Ramos (cell line): Measurements from ENCODE around the gene PRSS36.
"Not testable (repeated sequence)": the region's sequence is repeated elsewhere in the genome, so short reads cannot be mapped to it uniquely, and the experiment has no call there.

Experiments used
- in situ Hi-C: fragments of 300-500 bp; cut with MboI; formaldehyde crosslinking; loops from one replicate; pipeline ENCODE4 v1.14.3; 2022; ENCODE audit warnings: low sequenced_read_pairs; ENCODE audit not compliant: unreplicated experiment

The PRSS36 gene

GRCh38 chr16:31143694-31144148 lies 6.1 kb downstream of the PRSS36 start:
- in situ Hi-C loops: no loop called here

- in situ Hi-C loops: no loop called here
These were observed 6.7 kb downstream of the PRSS36 start for GRCh38 chr16:31143011-31143693.

GRCh38 chr16:31142109-31143010 lies 7.5 kb downstream of the PRSS36 start:
- in situ Hi-C loops: no loop called here

GRCh38 chr16:31141489-31142108 lies 8.3 kb downstream of the PRSS36 start:
- in situ Hi-C loops: no loop called here

GRCh38 chr16:31141071-31141469 lies 8.8 kb downstream of the PRSS36 start:
- in situ Hi-C loops: not testable (repeated sequence)

- in situ Hi-C loops: no loop called here
These were observed 11.0 kb downstream of the PRSS36 start for GRCh38 chr16:31138621-31139578.

GRCh38 chr16:31136822-31137499 lies 12.9 kb downstream of the PRSS36 start:
- in situ Hi-C loops: not testable (repeated sequence)

- in situ Hi-C loops: no loop called here
These were observed 13.6 kb downstream of the PRSS36 start for GRCh38 chr16:31136287-31136662.

- in situ Hi-C loops: no loop called here
These were observed 14.2 kb downstream of the PRSS36 start, which contains the start of gene PRSS8 for GRCh38 chr16:31135535-31136286. Gene PRSS8 (minus strand): TSS chr16:31135727. CDS start chr16:31135498, 229 bp downstream.

GRCh38 chr16:31134625-31135534 lies 15.0 kb downstream of the PRSS36 start:
- in situ Hi-C loops: no loop called here

GRCh38 chr16:31134091-31134571 lies 15.7 kb downstream of the PRSS36 start:
- in situ Hi-C loops: no loop called here

- in situ Hi-C loops: no loop called here
These were observed 16.8 kb downstream of the PRSS36 start for GRCh38 chr16:31133046-31133501.

GRCh38 chr16:31132303-31132979 lies 17.4 kb downstream of the PRSS36 start:
- in situ Hi-C loops: no loop called here

GRCh38 chr16:31131841-31132271 lies 18.0 kb downstream of the PRSS36 start:
- in situ Hi-C loops: no loop called here

GRCh38 chr16:31131416-31131815 lies 18.4 kb downstream of the PRSS36 start:
- in situ Hi-C loops: no loop called here

- in situ Hi-C loops: no loop called here
These were observed 19.0 kb downstream of the PRSS36 start for GRCh38 chr16:31130899-31131298.
